Measurements from ENCODE around the gene PCGF5.

DNA sequence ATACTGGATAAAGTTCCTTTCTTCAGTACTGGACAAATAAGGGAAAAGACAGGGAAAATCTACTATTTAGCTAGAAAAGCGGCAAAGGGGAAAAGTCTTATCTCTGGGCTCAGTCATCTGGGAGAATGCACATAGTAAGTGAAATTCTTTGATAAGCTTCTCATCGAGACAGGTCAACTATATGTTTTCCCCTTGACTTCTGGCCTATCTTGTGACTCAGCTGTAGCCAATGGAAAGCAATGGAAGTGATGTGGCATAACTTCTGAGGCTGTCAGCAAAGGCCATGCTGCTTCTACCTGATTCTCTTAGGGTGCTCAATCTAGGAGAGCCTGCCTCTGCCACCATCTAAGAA lies 91.9 kb downstream of the PCGF5 start:
- TF ChIP-seq EP300 (IDR thresholded peaks at IDR 0.05), result no peak
- no peak for TF ChIP-seq POLR2AphosphoS5 (IDR thresholded peaks at IDR 0.05)
- TF ChIP-seq POLR2A (IDR thresholded peaks at IDR 0.05), result no peak
- TF ChIP-seq, protein P1, sequence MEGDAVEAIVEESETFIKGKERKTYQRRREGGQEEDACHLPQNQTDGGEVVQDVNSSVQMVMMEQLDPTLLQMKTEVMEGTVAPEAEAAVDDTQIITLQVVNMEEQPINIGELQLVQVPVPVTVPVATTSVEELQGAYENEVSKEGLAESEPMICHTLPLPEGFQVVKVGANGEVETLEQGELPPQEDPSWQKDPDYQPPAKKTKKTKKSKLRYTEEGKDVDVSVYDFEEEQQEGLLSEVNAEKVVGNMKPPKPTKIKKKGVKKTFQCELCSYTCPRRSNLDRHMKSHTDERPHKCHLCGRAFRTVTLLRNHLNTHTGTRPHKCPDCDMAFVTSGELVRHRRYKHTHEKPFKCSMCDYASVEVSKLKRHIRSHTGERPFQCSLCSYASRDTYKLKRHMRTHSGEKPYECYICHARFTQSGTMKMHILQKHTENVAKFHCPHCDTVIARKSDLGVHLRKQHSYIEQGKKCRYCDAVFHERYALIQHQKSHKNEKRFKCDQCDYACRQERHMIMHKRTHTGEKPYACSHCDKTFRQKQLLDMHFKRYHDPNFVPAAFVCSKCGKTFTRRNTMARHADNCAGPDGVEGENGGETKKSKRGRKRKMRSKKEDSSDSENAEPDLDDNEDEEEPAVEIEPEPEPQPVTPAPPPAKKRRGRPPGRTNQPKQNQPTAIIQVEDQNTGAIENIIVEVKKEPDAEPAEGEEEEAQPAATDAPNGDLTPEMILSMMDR (IDR thresholded peaks at IDR 0.05), result no peak
